ENCODE results near the gene ZCCHC2. TPM values are rescaled to one million over a fixed set of nuclear protein-coding genes. Genes with fewer than 3 reads are reported as not detected.
A peak's percentile ranks its signal among the peaks of the same experiment; 100 is the strongest.

ZCCHC2 gene
- total RNA-seq, 1 experiment from 2014 or later = 12.4 TPM

- Histone ChIP-seq H3K18ac (ENCODE audit: insufficient read length, low read depth, low read length) (peak overlapping the region; percentile 5), H3K56ac (ENCODE audit: insufficient read length, low read depth, low read length) (no peak overlapping the region), H4K91ac (ENCODE audit: insufficient read length, low read depth, low read length) (no peak overlapping the region), H3K79me2 (ENCODE audit: insufficient read depth, low read length) (no peaks in the 10 kb centered on the region), H3K79me1 (ENCODE audit: insufficient read depth, low read depth, low read length, poor library complexity, severe bottlenecking) (no peaks in the 10 kb centered on the region), H3K4me1 (ENCODE audit: insufficient read depth, low read length) (no peaks in the 10 kb centered on the region), H3K9ac (ENCODE audit: extremely low read depth, insufficient read length, low read length) (no peak overlapping the region), H4K5ac (ENCODE audit: insufficient read length, low read depth, low read length) (no peak overlapping the region), H2AK5ac (ENCODE audit: insufficient read length, low read length) (no peak overlapping the region), H3T11ph (ENCODE audit: low read length) (no peak overlapping the region), H4K8ac (replicated peaks; ENCODE audit: insufficient read length, low read depth, low read length) (no peak overlapping the region), H3K27me3 (ENCODE audit: insufficient read depth, low read length) (no peaks in the 10 kb centered on the region), H2BK20ac (ENCODE audit: low read depth, low read length, poor library complexity, severe bottlenecking) (no peak overlapping the region), H2BK15ac (ENCODE audit: low read depth, low read length) (no peak overlapping the region), H3K27ac (ENCODE audit: insufficient read length, low read depth, low read length) (no peak overlapping the region), H2BK12ac (ENCODE audit: insufficient read length, low read depth, low read length) (no peak overlapping the region), H3K23ac (ENCODE audit: insufficient read length, low read depth, low read length) (no peak overlapping the region), H4K20me1 (ENCODE audit: control insufficient read depth, insufficient read depth, insufficient read length) (no peaks in the 10 kb centered on the region), H3K4ac (ENCODE audit: low read depth, low read length) (no peak overlapping the region), H3K9me3 (ENCODE audit: control insufficient read depth, low read depth, low read length) (no peaks in the 10 kb centered on the region), H2AFZ (ENCODE audit: low read length) (no peak overlapping the region), H2BK5ac (ENCODE audit: insufficient read length, low read length) (no peak overlapping the region), H3K23me2 (ENCODE audit: insufficient read length, low read depth, low read length, poor library complexity, severe bottlenecking) (no peaks in the 10 kb centered on the region), H2BK120ac (ENCODE audit: low read depth, low read length, poor library complexity, severe bottlenecking) (no peak overlapping the region), H3K14ac (ENCODE audit: insufficient read depth, low read length) (no peak overlapping the region), H3K4me2 (ENCODE audit: insufficient read depth, insufficient read length, low read length) (no peak overlapping the region)
- H3K9me3 Mint-ChIP-seq = no peaks in the 10 kb centered on the region
- peak overlapping the region in 1 of 3 experiments; percentile 10; a peak in 1 of 7 replicates for H3K27ac Mint-ChIP-seq
- H3K27me3 Mint-ChIP-seq (ENCODE audit: low read depth) = no peaks in the 10 kb centered on the region
- no CpG with 5 or more reads among the region's 7 CpGs for WGBS (ENCODE audit: extremely low coverage, insufficient read length, low lambda C conversion rate)
- TF ChIP-seq CTCF (conservative IDR thresholded peaks at IDR 0.05) = no peak
- H3K4me3 Mint-ChIP-seq = no peak overlapping the region
- peaks cover 0 to 2% of the 10 kb centered on the region in 2 experiments; a peak in 1 of 4 replicates for H3K4me1 Mint-ChIP-seq
- peaks cover 4 to 30% (median 11%) of the 10 kb centered on the region in 3 experiments; a peak in 5 of 7 replicates for H3K36me3 Mint-ChIP-seq (ENCODE audit: insufficient read depth in 1 of 3, low read depth in 3 of 3)
- no peak for DNase-seq
Measured at GRCh38 chr18:62543021-62543420, 20.2 kb downstream of the ZCCHC2 start.

All from H9 (cell line).